HuH-7.5 (cell line): ENCODE results near the gene FARS2.
"Not testable (repeated sequence)": the region's sequence is repeated elsewhere in the genome, so short reads cannot be mapped to it uniquely, and the experiment has no call there.

Experiments
- DNase-seq: peaks from one replicate; pipeline ENCODE4 v3.0.0; 2011; ENCODE audit warnings: low spot score

Gene FARS2

GRCh38 chr6:5670811-5671561 lies 409.7 kb downstream of the FARS2 start:
- no peak for DNase-seq

- no peak for DNase-seq
These were observed 410.6 kb downstream of the FARS2 start for GRCh38 chr6:5671601-5672559.

DNA sequence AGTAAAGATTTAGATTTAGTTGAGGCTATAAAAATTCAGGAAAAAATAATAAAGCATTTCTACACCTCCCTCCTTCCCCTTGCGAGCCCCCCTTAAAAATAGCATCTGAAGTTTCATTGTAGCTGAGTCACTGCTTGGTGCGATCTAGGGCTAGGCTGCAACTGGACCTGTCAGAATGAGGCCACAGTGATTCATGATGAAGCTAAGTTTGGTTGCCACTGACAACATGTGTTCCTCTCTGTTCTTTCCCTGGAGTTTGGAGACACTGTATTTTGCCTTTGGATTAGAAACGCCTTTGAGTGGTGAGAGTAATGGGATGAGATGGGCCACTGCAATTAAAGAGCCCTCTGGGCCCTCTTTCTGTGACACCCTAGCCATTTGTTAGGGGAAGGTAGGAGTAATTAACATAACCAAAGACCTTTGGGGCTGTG lies 411.3 kb downstream of the FARS2 start:
- DNase-seq = no peak

GRCh38 chr6:5673019-5673790 lies 411.9 kb downstream of the FARS2 start:
- DNase-seq = no peak

DNA sequence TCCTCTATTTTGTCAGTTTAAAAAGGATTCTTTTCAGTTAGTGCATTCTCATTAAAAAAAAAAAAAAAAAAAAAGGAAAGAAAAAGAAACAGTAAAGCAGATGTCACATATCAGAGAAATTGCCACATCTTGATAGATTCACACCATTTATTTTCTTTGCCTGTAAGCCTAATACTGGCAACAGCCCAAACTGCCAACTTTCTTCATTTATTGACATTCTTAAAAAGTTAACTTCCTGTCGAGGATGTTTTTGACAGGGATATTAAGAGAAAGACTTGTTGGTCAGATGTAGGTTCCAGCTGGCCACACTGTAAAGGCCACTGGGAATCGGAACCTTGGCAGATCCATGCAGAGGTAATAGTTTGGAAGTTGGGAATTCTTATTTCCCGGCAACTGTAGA lies 412.8 kb downstream of the FARS2 start:
- DNase-seq = no peak

DNA sequence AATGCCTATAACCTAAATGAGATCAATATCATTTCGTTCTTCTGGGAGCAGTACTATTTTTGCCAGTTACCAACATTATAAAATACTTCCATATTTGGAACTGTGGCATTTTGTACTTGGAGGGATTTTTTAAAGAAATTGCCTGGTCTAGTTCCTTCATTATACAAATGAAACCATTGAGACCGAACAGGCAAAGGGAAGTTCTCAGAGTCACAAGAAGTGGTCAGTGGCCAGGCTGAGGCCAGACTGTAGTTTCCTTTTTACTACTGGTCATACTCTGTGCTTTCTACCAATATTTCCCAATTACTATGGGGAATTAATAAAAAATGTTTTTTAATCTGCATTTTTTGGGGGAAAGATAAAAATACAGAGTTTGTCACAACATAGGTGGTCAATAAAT lies 413.4 kb downstream of the FARS2 start:
- no peak for DNase-seq

DNA sequence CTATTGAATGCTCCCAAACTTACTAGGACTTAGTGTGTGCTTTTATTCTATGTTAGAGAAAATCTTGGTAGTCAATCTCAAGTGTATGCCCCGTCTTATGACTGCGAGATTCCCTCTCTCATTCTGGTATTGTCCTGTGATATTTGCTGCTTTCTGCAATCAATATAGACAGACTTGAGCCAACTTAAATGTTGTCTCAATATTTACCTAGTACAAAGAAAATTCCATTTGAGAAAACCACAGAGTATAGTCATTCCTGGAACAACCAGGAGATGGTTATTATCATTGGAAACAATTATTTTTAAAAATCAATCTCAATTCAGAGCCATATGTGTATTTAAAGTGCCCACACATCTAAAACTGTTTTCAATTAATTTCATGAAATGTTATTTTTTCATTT lies 415.4 kb downstream of the FARS2 start:
- no peak for DNase-seq

- no peak for DNase-seq
These were observed 416.1 kb downstream of the FARS2 start for GRCh38 chr6:5677219-5678000.

DNA sequence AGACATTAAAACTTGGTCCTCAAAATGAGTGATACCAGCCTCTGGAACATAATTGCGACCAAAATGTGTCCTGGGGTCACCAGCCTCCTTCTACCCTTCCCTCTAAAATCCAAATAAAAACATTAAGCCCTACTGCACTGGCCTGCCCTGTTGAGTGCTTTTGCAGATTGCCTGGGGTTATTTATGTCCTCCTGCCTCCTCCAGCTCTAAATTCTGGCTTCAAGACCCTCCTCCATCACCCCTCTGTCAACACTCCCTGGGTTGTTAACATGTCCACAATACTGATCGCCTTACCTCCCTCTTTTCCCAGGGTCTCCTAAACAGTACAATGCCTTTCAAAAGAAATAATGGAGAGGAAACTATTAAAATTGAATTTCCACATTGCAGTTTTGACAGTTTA lies 418.0 kb downstream of the FARS2 start:
- no peak for DNase-seq

DNA sequence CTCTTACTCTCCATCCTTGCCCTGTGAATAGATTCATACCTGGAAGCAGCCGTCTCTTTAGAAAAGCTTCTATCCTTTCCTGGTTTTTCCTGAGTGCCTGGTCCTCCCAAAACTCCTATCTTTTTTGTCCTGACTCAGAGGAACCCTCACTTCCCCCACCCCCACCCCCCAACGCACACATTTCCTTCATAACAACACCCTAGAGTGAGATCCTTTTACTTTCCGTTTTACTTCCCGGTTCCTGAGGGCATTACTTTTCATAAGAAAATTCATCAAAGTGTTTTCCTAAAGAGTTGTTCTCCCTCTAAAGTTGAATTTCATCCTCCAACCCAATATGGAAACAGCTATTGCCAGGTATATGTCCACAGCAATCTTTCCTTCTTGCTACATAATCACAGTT lies 418.4 kb downstream of the FARS2 start:
- DNase-seq = no peak

DNA sequence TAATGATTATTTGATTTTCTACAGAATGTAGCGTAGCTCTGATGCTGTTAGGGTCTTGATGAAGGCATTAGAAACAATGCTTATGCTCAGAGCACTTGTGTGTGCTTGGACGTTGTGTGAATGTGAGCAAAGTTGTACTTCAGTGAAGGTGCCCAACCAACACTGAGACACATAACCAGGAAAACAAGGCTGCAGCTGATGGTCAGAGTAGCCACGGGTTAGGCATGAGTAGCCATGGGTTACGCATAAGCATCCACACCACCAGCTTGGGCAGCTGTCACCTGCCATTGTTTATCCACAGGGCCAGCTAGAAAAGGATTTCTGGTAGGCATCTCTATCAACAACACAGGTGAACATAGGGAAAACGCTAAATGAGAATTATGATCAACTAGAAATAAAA lies 418.8 kb downstream of the FARS2 start:
- no peak for DNase-seq

GRCh38 chr6:5681480-5681879 lies 420.2 kb downstream of the FARS2 start:
- no peak for DNase-seq

DNA sequence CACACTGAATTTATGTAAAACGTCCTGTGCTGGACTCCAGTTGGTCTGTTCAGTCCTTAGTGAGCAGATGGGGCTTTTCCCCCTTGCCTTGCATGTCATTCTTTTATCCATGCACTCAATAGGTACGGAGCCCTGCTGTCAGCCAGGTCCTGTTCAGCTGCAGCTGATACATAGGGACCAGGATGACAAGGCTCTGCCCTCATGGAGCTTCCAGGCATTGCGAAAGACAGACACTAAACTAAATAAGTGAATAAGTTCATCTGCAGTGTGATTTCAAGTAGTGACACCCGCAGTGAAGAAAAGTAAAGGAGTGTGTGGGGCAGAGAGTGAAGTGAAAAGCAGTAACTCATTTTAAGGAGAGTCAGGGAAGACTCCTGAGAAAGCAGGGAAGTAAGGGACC lies 421.2 kb downstream of the FARS2 start:
- no peak for DNase-seq

- DNase-seq = not testable (repeated sequence)
These were observed 422.4 kb downstream of the FARS2 start for GRCh38 chr6:5683747-5684146.

GRCh38 chr6:5684320-5685053 lies 423.2 kb downstream of the FARS2 start:
- no peak for DNase-seq

GRCh38 chr6:5693225-5694145 lies 432.2 kb downstream of the FARS2 start:
- no peak for DNase-seq

DNA sequence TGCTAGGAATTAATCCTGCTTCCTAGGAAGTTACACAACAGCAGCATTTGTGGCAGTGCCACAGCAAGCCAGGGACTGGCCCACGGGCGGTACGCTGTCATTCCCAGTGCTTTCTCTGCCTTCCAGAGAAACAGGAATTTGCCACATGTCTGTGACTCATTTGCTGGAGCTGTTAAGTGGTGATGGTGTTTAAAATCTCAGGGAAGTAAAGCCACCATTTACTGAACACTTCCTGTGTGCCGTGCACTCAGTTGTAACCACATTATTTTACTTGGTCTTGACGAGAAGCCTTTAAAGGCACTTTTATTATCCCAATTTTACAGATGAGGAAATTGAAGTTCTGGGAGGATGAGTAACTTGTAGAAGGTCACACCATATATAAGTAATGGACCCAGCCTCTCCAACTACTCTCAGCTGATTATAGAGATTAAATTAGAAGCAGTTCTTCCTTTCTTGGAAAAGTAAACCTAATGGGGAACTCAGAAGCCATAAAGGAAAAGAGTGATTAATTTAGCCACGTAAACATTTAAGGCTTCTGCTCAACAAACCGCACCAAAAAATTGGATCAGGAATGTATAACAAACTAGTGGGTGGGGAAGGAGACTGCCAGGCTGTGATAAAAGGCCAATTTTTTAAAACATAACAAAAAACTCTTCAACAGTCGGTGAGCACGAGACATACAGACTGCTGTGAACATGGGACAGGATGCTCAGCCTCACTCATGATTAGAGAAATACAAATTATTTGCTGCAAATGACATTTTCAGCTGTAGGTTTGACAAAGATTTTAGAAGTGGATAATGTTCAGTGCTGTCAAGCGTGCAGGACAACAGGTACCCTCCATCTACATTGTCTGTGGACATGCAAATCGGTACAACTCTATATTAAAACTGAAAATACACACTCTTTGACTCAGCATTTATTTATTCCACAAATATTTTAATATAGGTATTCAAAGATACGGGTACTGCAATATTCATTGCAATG lies 434.2 kb downstream of the FARS2 start:
- DNase-seq = no peak

DNA sequence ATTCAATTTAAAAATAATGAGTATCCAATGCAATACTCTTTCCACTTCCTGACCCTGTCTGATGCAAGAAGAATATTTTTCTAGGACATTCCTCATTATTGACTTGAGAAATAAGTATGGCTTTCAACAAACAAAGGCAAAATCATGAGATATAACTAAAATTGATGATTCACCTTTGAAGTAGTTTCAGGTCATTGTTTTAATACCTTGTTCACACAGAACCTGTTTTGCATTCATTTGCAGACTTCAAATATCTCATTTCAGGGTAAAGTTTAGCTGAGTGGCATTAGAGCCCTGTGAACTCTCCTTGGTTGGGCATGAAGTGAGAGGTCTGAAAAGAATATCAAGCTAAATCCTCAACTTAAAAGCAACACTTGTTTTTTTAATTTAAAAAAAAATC lies 436.2 kb downstream of the FARS2 start:
- DNase-seq = no peak

DNA sequence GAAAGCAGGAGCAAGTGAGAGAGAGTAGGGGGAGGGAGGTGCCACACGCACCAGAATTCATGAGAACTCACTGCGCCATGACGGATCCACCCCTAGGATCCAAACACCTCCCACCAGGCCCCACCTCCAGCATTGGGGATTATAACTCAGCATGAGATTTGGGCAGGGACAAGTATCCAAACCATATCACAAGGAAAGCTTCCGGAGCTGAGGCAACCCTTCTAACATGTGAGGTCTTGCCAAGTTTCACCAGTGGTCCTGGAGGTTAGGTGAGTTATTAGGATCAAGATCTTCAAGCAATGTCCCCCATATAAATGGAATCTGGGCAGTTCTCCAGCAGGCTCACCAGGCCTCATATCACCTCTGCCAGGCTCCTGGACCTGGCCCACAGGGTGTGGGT lies 437.0 kb downstream of the FARS2 start:
- no peak for DNase-seq
